HG02970 (cell line): ENCODE data around the gene USP34.
"Not testable (repeated sequence)": the region's sequence is repeated elsewhere in the genome, so short reads cannot be mapped to it uniquely, and the experiment has no call there.

ENCODE experiments used
- ATAC-seq: cut with Tn5 transposase; IDR thresholded peaks from one replicate; pipeline ENCODE4 v1.9.1; 2021; ENCODE audit warnings: mild to moderate bottlenecking, moderate library complexity, moderate number of reproducible peaks; ENCODE audit not compliant: unreplicated experiment, low FRiP score

Gene USP34

DNA sequence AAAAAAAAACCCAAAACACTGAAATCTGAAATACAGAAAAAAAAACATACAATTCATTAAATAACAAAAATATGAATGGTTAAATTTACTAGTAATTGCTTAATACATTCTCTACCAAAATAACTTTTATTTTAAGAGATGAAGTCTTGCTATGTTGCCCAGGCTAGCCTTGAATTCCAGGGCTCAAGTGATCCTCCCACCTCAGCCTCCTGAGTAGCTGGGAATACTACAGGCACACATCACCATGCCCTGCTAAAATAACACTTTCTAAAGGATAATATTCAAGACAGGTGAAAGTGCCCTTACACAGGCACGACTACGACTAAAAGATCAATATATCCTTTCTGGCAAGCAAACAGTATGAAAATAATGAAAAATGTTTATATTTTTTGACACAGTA, 9.5 kb downstream of the USP34 start:
- no peak for ATAC-seq

DNA sequence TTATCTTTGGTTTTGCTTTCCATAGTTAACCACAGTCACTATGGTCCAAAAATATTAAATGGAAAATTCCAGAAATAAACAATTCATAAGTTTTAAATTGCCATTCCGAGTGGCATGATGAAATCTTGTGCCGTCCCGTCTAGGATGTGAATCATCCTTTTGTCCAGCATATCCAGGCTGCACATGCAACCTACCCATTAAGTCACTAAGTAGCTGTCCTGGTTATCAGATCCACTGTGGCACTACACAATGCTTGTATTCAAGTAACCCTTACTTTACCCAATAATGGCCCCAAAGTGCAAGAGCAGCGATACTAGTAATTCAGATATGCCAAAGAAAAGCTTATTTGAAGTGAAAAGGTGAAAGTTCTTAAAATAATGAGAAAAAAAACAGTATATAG, 10.7 kb downstream of the USP34 start:
- no peak for ATAC-seq

DNA sequence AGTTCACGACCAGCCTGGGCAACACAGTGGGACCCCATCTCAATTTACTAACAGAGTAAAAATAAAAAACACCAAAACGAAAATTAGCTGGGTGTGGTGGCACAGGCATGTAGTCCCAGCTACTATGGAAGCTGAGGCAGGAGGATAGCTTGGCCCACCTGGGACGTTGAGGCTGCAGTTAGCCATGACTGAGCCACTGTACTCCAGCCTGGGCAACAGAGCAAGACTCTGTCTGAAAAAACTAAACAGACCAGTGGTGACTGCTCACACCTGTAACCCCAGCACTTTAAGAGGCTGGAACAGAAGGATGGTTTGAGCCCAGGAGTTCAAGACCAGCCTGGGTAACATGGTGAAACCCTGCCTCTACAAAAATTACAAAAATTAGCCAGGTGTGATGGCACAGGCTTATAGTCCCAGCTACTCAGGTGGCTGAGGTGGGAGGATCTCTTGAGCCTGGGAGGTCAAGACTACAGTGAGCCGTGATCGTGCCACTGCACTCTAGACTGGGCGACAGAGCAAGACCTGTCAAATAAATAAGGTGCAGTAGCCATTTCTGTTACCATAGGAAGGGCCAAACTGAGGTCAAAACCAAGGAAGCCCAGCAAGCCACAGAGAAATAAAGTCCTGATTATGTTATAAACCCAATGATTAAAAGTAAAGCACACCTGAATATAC, 14.0 kb downstream of the USP34 start:
- no peak for ATAC-seq

DNA sequence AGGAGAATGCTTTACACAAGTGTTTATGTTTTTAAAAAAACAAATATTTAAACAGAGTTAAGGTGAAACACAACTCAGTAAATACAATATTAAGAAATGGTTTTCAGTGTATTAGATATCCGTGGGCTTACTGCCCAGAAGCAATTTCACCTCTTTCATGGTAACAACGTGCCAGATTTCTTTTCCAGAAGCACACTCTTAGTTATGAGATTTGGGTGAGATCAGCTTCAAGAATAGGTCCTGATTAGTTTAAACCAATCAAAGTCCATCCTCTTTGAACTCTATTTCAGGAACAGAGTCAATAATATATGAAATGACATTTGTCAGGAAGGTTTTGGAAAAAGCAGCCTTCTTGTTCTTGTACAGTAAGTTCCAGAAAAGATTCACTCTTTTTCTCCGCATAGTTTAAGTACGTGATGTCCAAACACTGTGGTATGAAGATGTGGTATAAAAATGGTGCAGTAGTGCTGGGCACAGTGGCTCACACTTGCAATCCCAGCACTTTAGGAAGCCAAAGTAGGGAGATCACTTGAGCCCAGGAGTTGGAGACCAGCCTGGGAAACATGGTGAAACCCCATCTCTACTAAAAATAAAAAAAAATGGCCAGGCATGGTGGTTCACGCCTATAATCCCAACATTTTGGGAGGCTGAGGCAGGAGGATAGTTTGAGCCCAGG, 14.7 kb downstream of the USP34 start:
- ATAC-seq: no peak

DNA sequence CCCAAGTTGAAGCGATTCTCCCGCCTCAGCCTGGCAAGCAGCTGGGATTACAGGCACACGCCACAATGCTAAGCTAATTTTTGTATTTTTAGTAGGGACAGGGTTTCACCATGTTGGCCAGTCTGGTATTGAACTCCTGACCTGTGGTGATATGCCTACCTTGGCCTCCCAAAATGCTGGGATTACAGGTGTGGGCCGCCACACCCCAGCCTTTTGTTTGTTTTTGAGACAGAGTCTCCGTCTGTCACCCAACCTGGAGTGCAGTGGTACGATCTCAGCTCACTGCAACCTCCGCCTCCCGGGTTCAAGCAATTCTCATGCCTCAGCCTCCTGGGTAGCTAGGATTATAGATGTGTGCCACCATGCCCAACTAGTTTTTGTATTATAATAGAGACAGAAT, 15.9 kb downstream of the USP34 start:
- not testable (repeated sequence) for ATAC-seq

DNA sequence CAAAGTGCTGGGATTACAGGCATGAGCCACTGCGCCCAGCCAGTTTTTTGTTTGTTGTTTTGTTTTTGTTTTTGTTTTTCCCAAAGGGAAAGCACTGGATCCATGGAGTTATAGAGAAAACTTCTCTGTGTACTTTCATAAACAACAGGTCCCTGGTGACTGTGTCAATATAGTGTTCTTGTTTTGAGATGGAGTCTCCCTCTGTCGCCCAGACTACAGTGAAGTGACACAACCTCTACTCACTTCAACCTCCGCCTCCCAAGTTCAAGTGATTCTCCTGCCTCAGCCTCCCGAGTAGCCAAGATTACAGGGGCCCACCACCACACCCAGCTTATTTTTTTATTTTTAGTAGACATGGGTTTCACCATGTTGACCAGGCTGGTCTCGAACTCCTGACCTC, 16.5 kb downstream of the USP34 start:
- ATAC-seq: no peak

DNA sequence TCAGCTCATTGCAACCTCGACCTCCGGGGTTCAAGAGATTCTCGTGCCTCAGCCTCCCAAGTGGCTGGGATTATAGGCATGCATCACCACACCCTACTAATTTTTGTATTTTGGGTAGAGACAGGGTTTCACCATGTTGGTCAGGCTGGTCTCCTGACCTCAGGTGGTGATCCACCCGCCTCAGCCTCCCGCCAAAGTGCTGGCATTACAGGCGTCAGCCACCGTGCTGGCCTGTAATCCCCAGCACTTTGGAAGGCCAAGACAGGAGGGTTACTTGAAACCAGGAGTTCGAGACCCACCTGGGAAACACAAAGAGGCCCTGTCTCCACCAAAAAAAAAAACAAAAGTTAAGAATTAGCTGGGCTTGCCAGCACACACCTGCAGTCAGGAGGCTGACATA, 18.5 kb downstream of the USP34 start:
- ATAC-seq: no peak

DNA sequence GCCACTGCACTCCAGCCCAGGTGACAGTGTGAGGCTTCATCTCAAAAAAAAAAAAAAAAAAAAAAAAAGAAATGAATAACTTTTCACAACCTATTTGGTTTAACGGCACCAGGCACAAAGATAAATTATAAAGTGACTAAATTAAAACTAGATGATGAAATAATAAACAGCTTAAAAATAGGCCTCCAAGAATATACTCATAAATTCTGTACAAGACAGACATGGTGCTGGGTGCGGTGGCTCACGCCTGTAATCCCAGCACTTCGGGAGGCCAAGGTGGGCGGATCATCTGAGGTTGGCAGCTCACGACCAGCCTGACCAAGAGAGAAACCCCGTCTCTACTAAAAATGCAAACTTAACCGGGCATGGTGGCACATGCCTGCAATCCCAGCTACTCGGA, 19.7 kb downstream of the USP34 start:
- no peak for ATAC-seq

DNA sequence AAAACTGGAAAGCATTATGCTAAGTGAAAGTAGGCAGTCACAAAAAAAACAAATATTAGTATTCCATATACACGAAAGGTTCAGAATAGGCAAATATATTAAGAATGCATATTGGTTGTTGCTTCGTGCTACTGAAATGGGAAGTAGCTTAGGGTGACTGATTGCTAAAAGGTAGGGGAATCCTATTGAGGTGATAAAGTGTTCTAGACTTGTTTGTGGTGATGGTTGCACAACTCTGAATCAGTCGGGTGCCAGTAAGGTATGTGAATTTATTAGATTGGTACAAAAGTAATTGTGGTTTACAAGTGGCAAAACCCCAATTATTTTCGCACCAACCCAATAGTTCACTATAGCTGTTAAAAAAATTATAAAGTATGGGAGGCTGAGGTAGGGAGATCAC, 20.7 kb downstream of the USP34 start:
- no peak for ATAC-seq

DNA sequence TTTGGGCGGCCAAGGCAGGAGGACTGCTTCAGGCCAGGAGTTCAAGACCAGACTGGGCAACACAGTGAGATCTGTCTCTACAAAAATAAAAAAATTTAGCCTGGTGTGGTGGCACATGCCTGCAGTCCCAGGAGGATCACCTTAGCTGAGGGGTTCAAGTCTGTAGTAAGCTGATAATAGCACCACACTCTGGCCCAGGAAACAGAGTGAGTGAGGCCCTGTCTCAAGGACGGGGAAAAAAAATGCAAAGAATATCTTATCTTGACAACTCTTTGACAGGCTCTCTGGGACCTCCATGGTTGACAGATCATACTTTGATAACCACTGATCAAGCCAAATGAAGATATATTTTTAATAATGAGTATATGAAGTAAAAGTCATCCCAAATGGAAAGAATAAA, 22.7 kb downstream of the USP34 start:
- no peak for ATAC-seq

DNA sequence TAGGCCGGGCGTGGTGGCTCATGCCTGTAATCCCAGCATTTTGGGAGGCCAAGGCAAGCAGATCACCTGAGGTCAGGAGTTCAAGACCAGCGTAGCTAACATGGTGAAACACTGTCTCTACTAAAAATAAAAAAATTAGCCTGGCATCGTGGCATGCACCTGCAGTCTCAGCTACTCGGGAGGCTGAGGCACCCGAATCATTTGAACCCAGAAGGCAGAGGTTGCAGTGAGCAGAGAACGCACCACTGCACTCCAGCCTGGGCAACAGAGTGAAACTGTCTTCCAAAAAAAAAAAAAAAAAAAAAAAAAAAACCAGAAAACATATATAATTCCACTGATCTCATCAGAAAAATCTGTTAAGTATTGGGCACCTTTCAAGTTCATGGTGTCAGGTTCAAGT, 23.9 kb downstream of the USP34 start:
- not testable (repeated sequence) for ATAC-seq

DNA sequence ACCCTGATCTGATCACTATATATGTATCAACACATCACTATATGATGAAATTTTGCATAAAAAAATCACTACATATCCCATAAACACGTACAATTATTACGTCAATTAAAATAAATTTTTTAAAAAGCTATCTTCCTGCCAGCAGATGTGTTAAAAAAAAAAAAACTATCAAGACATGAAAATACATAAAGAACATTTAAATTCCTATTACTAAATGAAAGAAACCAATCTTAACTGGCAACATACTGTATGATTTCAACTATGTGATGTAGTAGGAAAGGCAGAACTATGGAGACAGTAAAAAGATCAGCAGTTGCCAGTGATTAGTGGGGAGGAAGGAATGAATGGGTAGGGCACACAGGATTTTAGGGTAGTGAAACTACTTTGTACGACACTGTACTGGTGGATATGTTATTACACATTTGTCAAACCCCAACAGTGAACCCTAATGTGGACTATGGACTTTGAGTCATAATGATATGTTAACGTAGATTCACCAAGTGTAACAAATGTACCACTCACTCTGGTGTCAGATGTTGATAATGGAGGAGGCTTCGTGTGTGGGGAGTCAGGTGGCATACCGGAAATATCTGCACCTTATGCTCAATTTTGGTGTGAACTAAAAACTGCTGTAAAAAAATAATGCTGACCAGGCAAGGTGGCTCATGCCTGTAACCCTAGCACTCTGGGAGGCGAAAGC, 27.4 kb downstream of the USP34 start:
- ATAC-seq: peak; percentile 61

DNA sequence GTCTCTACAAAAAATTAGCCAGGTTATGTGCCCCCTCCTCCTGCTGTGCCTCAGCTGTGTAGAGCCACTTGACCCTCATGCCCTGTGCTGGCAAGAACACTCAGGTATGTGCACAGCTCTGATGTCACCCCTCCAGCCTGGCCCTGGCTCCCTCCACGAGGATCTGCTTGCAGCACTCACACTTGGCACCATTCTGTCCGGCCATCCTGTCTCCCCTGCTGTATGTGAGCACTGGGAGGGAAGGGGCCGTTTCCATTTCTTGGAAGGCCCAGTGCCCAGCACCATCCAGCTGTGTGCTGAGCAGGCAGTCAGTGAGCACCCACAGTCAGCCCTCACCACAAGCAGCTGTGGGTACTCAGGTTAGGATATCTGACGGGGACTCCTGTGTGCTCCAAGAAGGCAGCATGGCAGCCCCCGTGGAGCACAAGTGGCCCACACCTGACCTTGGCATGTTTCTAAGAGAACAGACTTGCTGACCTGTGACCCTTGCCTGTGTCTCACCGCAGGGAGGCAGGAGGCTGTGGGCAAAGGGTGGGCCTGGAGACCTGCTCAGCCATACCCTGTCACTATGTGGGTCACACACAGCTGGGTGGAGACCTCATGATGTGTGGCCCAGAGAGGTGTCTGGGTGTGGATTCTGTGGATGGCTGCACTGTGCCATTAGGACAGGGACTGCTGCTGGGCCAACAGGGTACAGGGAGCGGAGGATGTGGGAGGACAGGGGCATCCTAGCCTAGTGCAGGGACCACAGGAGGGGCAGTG, 31.5 kb downstream of the USP34 start:
- ATAC-seq: no peak

DNA sequence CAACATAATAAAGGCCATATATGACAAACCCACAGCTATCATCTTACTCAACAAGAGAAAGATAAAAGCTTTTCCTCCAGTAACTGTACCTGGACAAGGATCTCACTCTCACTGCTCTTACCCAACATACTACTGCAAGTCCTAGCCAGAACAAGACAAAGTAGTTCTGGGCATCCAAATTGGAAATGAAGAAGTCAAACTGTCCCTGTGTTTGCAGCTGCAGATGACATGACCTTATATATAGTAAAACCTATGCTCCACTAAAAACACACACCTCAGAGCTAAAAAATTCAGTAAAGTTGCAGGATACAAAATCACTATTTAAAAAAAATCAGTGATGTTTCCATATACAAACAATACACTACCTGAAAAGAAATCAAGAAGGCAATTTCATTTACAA, 32.2 kb downstream of the USP34 start:
- no peak for ATAC-seq

DNA sequence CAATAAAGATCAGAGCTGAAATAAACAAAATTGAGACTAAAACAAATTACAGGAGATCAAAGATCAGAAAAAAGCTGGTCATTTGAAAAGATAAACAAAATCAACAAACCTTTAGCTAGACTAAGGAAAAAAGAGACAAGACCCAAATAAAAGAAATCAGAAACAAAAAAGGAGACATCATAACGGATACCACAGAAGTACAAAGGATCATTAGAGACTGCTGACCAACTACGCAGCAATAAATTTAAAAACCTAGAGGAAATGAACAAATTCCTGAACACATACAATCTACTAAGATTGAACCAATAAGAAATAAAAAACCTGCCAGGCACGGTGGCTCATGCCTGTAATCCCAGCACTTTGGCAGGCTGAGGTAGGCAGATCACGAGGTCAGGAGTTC, 33.7 kb downstream of the USP34 start:
- no peak for ATAC-seq

DNA sequence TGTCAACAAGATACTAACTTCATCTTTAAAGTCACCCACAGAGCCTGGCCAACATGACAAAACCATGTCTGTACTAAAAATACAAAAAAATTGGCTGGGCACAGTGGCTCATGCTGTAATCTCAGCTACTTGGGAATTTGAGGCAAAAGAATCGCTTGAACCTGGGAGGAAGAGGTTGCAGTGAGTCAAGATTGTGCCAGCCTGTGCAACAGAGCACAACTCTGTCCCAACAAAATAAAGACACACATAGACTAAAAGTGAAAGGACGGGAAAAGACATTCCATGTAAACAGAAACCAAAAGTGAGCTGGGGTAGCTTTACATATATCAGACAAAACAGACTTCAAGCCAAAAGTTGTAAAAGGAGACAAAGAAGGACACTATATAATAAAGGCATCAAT, 34.8 kb downstream of the USP34 start:
- ATAC-seq: no peak

DNA sequence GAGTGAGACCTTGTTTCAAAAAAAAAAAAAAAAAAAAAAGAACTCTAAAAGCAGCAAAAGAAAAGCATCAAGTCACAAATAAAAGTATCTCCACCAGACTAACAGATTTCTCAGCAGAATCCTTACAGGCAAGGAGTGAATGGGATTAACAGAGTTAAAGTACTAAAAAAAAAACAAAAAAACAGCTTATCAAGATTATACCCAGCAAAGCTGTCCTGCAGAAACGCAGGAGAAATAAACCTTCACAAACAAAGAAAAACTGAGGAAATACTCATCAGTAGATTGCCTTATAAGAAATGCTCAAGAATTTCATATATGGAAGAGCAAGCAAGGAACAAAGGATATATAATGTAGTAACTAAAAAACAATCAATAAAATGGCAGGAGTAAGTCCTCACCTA, 35.6 kb downstream of the USP34 start:
- no peak for ATAC-seq

DNA sequence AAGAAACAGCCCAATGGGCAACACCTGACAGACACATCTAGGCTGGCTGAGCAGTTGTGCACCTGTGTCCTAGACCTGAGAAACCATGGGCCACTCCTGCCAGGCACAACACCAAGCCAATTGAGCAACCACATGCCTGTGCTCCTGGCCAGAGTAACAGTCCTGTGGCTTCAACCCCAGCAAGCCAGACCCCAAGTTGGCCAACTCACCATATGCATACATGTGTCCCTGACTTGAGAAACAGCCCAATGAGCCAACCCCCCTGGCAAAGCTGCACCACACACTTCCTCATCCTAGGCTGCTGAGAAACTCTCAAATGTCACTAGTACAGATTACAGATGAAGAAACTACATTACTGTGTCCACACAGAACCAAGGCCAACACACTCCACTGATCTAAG, 36.6 kb downstream of the USP34 start:
- no peak for ATAC-seq

DNA sequence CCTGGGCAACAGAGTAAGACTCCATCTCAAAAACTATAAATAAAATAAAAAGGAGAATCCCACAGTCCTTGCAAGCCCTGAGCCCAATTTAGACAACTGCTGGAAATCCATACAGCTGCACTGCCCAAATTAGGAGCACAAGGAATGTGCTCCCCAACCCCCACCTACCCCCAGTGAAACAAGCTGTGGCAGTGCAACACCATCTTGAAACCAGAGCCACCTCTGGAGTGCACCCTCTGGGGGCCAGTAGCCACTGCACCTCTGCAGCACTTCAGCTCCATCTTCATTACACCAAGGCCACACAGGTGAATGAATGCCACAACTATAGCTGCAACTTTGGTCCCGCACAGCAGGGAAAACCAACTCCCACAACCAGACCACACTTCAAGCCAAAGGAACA, 37.3 kb downstream of the USP34 start:
- no peak for ATAC-seq

DNA sequence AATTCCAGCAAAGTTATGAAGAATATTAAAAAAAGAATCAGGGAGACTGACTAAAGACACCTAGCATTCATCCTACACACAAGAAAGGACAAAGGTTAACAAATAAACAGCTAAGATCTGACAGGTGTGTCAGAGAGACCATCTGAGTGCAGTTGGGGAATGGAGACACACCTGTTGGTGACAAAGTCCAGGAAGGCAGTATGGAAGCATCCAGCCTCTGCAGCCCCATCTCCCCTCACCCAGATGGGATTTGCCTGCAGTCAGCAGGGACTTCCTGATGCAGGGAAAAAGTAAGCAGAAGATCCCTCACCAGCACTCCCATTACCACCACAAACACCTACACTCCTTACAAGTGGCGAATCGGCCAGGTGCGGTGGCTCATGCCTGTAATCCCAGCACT, 37.9 kb downstream of the USP34 start:
- no peak for ATAC-seq

DNA sequence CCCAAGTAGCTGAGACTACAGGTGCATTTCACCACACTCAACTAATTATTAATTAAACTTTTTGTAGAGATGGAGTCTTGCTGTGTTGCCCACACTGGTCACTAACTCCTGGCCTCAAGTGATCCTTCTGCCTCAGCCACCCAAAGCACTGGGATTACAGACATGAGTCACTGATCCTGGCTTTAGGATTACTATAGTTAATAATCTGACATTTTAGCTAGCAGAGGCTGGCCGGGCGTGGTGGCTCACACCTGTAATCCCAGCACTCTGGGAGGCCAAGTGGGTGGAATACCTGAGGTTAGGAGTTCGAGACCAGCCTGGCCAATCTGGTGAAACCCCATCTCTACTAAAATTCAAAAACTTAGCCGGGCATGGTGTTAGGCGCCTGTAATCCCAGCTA, 39.5 kb downstream of the USP34 start:
- no peak for ATAC-seq
